Lower lobe of right lung (tissue), 2 donors: Measurements from ENCODE around the gene ITPRID2. TPM values are rescaled to one million over a fixed set of nuclear protein-coding genes. Genes with fewer than 3 reads are reported as not detected.

ENCODE experiments used
- ATAC-seq, 2 donors: fragments of 200-7000 bp; cut with Tn5 transposase; one replicate each; pipeline ENCODE4 v1.9.1; 2020 to 2022; ENCODE audit warnings: mild to moderate bottlenecking in 2 of 2, moderate library complexity in 2 of 2
- DNase-seq: peaks from one replicate; pipeline ENCODE4 v3.0.0-alpha.2; 2020
- H3K27ac ChIP-seq: fragments of 200-600 bp; one replicate; pipeline ENCODE4 v1.8.0; 2022
- H3K27me3 ChIP-seq: fragments of 200-600 bp; one replicate; pipeline ENCODE4 v1.8.0; 2022; ENCODE audit warnings: low read depth
- H3K36me3 ChIP-seq: fragments of 200-600 bp; one replicate; pipeline ENCODE4 v1.8.0; 2022; ENCODE audit warnings: mild to moderate bottlenecking
- H3K4me1 ChIP-seq: fragments of 200-600 bp; one replicate; pipeline ENCODE4 v1.8.0; 2022
- H3K4me3 ChIP-seq: fragments of 200-600 bp; one replicate; pipeline ENCODE4 v1.8.0; 2022; ENCODE audit warnings: mild to moderate bottlenecking
- H3K9me3 ChIP-seq: fragments of 200-600 bp; one replicate; pipeline ENCODE4 v1.8.0; 2022
- intact Hi-C: fragments of 100-400 bp; cut with DNase I; formaldehyde crosslinking; loops from one replicate; pipeline ENCODE4 v1.11.0; 2022
- total RNA-seq: library from RNA; stranded (reverse); fragmentation: NEBNext Ultra II Directional; extraction: Animal tissue kit (Norgen Biotek cat#: 25700); gene quantifications from one replicate; pipeline ENCODE4 v1.2.1, GENCODE V29; 2021
- TF ChIP-seq, protein P1 (sequence below): fragments of 200-600 bp; IDR thresholded peaks from one replicate; pipeline ENCODE4 v1.8.0; 2022; ENCODE audit warnings: antibody characterized with exemption, mild to moderate bottlenecking
- donor health status: DM: no; HTN: yes; CAD: no; lungs with severe emphysema.

The ITPRID2 gene
- total RNA-seq, 1 donor from 2014 or later, result 190 TPM

DNA sequence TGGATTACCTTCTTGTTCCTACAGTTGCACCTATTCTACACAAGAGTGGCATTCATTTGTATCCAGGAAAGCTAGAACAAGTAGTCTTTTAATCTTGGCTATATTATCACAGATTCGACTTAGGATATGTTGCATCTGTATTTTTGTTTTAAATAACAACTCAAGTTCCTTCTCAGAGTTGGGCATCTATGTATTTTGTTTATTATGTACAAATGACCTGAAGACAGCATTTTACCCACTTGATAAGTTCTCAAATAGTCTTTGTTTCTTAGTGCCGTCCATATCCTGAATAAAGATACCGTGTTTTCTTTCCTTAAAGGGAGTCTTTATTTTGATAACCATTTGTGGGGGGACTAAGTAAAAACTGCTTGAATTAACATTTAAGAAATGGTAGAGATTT is 2.9 kb downstream of the ITPRID2 start:
- peaks cover 9% of the 10 kb centered on the region for H3K36me3 ChIP-seq
- H3K4me1 ChIP-seq, result peaks cover 58% of the 10 kb centered on the region
- no peaks in the 10 kb centered on the region for H3K27me3 ChIP-seq
- TF ChIP-seq, protein P1, sequence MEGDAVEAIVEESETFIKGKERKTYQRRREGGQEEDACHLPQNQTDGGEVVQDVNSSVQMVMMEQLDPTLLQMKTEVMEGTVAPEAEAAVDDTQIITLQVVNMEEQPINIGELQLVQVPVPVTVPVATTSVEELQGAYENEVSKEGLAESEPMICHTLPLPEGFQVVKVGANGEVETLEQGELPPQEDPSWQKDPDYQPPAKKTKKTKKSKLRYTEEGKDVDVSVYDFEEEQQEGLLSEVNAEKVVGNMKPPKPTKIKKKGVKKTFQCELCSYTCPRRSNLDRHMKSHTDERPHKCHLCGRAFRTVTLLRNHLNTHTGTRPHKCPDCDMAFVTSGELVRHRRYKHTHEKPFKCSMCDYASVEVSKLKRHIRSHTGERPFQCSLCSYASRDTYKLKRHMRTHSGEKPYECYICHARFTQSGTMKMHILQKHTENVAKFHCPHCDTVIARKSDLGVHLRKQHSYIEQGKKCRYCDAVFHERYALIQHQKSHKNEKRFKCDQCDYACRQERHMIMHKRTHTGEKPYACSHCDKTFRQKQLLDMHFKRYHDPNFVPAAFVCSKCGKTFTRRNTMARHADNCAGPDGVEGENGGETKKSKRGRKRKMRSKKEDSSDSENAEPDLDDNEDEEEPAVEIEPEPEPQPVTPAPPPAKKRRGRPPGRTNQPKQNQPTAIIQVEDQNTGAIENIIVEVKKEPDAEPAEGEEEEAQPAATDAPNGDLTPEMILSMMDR, result no peak
- intact Hi-C loops, result no loop called here
- DNase-seq, result no peak
- ATAC-seq, result no peak
- peak overlapping the region; percentile 81 for H3K4me3 ChIP-seq
- H3K27ac ChIP-seq, result peak overlapping the region; percentile 5
- H3K9me3 ChIP-seq, result no peaks in the 10 kb centered on the region

DNA sequence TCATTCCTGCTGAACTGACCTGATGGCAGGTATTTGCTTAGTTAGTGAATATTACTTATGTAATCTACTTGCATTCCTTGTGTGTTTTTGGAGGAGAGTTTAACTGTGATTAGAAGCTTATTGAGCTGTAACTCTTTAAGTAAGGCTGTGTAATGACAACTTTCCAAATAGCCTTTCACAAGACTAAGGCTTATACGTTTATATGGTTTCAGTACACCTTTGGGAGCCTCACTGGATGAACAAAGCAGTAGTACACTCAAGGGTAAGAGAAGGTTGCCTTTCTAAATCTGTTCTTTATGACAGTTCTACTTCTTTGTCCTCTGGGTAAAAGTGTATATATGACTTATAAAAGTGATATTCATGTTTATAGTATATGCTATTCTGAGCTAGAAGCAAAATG is 4.3 kb downstream of the ITPRID2 start:
- intact Hi-C loops, result no loop called here
- H3K9me3 ChIP-seq, result no peaks in the 10 kb centered on the region
- no peak for DNase-seq
- peaks cover 67% of the 10 kb centered on the region for H3K4me1 ChIP-seq
- peak overlapping the region; percentile 81 for H3K4me3 ChIP-seq
- TF ChIP-seq, protein P1, result no peak
- no peak for ATAC-seq
- H3K27ac ChIP-seq, result no peak overlapping the region
- H3K36me3 ChIP-seq, result peaks cover 24% of the 10 kb centered on the region
- H3K27me3 ChIP-seq, result no peaks in the 10 kb centered on the region

DNA sequence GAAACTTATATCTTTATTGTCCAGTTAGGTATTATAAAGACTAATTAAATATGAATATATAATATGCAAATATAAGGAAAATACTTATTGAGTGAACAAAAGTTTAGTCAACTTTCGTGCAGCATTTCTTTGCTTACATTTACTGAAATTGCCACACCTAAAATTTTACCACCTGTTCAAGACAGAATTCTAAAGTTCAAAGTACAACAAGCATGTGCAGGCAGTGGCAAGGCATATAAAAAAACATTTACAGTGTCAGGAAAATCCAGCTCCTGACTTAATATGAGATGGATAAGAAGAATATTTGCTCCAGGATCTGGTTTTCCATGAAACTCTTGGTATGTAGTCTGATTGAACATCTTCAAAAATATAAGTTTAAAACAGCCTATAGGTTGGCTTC is 4.8 kb downstream of the ITPRID2 start:
- ATAC-seq, result no peak
- intact Hi-C loops, result no loop called here
- Histone ChIP-seq H3K27me3 (no peaks in the 10 kb centered on the region), H3K36me3 (peaks cover 28% of the 10 kb centered on the region), H3K4me3 (peak overlapping the region; percentile 81), H3K9me3 (no peaks in the 10 kb centered on the region), H3K4me1 (peaks cover 67% of the 10 kb centered on the region), H3K27ac (no peak overlapping the region)
- TF ChIP-seq, protein P1, result no peak
- no peak for DNase-seq

DNA sequence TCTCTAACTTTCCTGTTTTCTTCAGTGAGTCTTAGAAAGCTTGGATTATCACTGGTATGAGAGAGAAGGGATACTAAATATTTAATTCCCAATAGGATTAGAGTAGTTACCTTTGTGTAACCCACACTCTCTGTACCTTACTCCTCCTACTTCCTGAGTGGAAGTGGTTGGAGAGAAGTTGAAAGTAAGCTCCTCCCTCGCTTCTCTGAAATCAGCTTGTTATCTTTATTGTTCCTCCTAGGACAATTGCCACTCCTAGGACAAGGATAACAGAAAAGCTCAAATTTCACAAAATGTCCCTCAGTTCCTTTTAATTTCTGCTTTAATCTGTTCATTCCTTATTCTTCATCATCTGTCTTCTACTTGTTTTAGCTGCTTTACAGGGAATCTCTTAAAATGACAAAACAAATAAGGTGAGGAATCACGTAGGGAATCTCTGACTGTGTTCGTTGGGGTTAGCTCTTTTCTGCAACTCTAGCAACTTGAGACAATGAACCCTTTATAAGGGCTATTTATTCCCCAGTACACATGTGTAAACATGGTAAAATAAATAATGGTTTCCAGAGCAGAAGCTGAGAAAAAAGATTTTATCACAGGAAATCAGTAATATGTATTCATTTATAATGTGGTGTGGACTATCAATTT is 8.6 kb downstream of the ITPRID2 start:
- intact Hi-C loops, result loop anchor here (10.0 kb wide), 1 partner anchor 155 kb away; no protein-coding TSS in a partner anchor
- Histone ChIP-seq H3K27ac (no peak overlapping the region), H3K4me3 (no peak overlapping the region), H3K36me3 (peaks cover 61% of the 10 kb centered on the region), H3K9me3 (no peaks in the 10 kb centered on the region), H3K4me1 (peaks cover 64% of the 10 kb centered on the region), H3K27me3 (no peaks in the 10 kb centered on the region)
- ATAC-seq (no peak), DNase-seq (no peak)
- TF ChIP-seq, protein P1, result no peak

DNA sequence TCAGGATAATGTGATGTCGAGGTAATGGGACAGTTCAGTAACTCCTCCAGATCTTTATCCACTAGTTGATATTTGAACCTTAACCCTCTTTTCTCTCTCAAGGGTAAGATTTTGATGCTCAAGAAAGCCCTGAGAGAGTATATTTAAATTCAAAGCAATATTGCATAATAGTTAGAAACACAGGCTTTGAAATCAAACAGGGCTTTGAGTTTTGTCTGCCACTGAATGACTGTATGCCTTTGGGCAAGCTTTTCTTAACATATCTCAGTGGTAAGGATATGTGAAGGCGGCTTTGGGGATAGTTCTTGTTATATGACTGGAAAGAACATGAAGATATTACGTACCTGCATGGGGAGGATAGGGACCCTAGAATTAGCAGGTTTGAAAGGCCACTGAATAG is 11.1 kb downstream of the ITPRID2 start:
- H3K4me3 ChIP-seq, result no peak overlapping the region
- peaks cover 70% of the 10 kb centered on the region for H3K36me3 ChIP-seq
- H3K27ac ChIP-seq, result no peak overlapping the region
- peaks cover 46% of the 10 kb centered on the region for H3K4me1 ChIP-seq
- no peaks in the 10 kb centered on the region for H3K9me3 ChIP-seq
- H3K27me3 ChIP-seq, result no peaks in the 10 kb centered on the region
- TF ChIP-seq, protein P1, result no peak
- intact Hi-C loops, result loop anchor here (10.0 kb wide), 1 partner anchor 158 kb away; no protein-coding TSS in a partner anchor
- no peak for DNase-seq
- no peak for ATAC-seq
